Muscle of leg (tissue), 16 donors: ENCODE measurements around the gene HSD3B1. TPM values are rescaled to one million over a fixed set of nuclear protein-coding genes. Genes with fewer than 3 reads are reported as not detected.

Experiments used
- DNase-seq: peaks from one replicate; pipeline ENCODE4 v3.0.0; 2013
- H3K27ac ChIP-seq: one replicate; pipeline ENCODE4 v1.5.1; 2013; ENCODE audit warnings: mild to moderate bottlenecking, low read length, control low read depth
- H3K27me3 ChIP-seq: one replicate; pipeline ENCODE4 v1.6.1; 2013; ENCODE audit warnings: low read length; ENCODE audit not compliant: control insufficient read depth, insufficient read depth
- H3K36me3 ChIP-seq: one replicate; pipeline ENCODE4 v1.6.1; 2013; ENCODE audit warnings: low read length; ENCODE audit not compliant: control insufficient read depth, insufficient read depth
- H3K4me1 ChIP-seq: one replicate; pipeline ENCODE4 v1.6.1; 2013; ENCODE audit warnings: low read length; ENCODE audit not compliant: control insufficient read depth, insufficient read depth
- H3K4me3 ChIP-seq: one replicate; pipeline ENCODE4 v1.5.1; 2013; ENCODE audit warnings: low read length, control low read depth
- H3K9me3 ChIP-seq: replicated peaks from 2 replicates; pipeline ENCODE4 v1.6.1; 2013; ENCODE audit warnings: low read depth, low read length; ENCODE audit not compliant: control insufficient read depth
- WGBS: methylation state at CpG from one replicate; pipeline ENCODE4 v1.1.5; 2013; ENCODE audit warnings: missing lambda C conversion rate; ENCODE audit not compliant: insufficient coverage; 5-methylcytosine and 5-hydroxymethylcytosine counted together
- long read RNA-seq, 11 donors: transcript quantifications; one replicate each; lab custom pipeline, GENCODE V29; 2026
- polyA plus RNA-seq, 8 donors: library from polyadenylated mRNA; unstranded; fragments of 120-200 nt; gene quantifications; one replicate each; pipeline versions ENCODE4 v1.2.1 to v1.2.3, GENCODE V29; 2013; ENCODE audit warnings: inconsistent platforms in 1 of 8, low replicate concordance in 1 of 8; ENCODE audit not compliant: insufficient read length in 8 of 8, insufficient read depth in 1 of 8
- total RNA-seq: library from RNA; stranded (reverse); fragments of 120-200 nt; gene quantifications from one replicate; pipeline ENCODE4 v1.2.4, GENCODE V29; 2013

Gene HSD3B1
- total RNA-seq (0.53 TPM), polyA plus RNA-seq (under 1 TPM in 6 of 8 donors, not detected in 2; 0.13 to 0.42 (median 0.31) TPM)
- long read RNA-seq, donor 1: 0 reads
- long read RNA-seq, donor 2: 0 reads
- long read RNA-seq, donor 3: 0 reads
- long read RNA-seq, donor 4: 0 reads
- long read RNA-seq, donor 5: 0 reads
- long read RNA-seq, donor 6: 0 reads
- long read RNA-seq, donor 7: 0 reads
- long read RNA-seq, donor 8: 0 reads
- long read RNA-seq, donor 9: 0 reads
- long read RNA-seq, donor 10: 0 reads
- long read RNA-seq, donor 11: 0 reads

DNA sequence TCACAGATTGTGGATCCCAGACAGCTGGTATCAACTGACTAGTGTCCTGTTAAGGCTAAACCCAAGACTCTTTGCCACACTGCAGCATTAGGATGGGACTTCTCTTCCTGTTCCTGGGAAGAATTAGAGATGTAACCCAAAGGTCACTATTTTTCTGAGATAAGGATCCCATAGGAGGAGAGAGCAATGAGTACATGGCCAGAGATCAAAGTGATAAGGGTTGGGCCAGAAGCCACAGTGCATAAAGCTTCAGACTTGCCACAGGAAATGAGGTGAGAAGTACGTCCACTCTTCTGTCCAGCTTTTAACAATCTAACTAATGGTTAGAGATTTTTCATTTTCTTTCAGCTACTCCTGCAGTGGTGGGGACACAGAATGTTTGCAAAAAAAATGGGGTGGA is at the start of gene HSD3B1:
HSD3B1 (plus strand) TSS at position 270 of the 400 bp plus-strand sequence. CDS start 267 bp downstream, outside the sequence.
- H3K4me1 ChIP-seq: no peaks in the 10 kb centered on the region
- H3K4me3 ChIP-seq: no peak within 1 kb of the TSS
- no peaks in the 10 kb centered on the region for H3K36me3 ChIP-seq
- no CpG with 5 or more reads among the region's 1 CpG for WGBS
- H3K27me3 ChIP-seq: no peaks in the 10 kb centered on the region
- no peaks in the 10 kb centered on the region for H3K9me3 ChIP-seq
- DNase-seq: no peak
- H3K27ac ChIP-seq: no peak within 1 kb of the TSS

DNA sequence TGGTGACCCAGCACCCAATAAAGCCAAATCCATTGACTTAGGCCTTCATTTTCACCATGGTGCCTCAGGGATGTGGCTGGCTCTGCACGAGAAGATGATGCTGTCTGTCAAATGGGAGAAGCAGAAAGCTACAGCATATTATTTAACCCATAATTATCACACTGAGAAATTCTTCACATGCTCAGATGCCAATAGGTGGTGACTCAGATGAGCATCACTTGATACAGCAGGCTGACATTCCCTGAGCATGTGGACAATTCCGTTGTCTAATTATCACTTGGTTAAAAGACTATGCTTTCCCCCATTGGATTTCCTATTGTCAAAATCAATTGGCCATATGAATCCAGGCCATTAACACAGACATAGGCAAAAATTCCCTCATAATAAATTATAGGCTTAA is 44.0 kb upstream of the HSD3B1 start:
- Histone ChIP-seq H3K27me3 (no peaks in the 10 kb centered on the region), H3K27ac (no peak overlapping the region), H3K9me3 (no peaks in the 10 kb centered on the region), H3K4me3 (no peak overlapping the region), H3K4me1 (no peaks in the 10 kb centered on the region), H3K36me3 (no peaks in the 10 kb centered on the region)
- WGBS: no CpG with 5 or more reads among the region's 2 CpGs
- DNase-seq: no peak

DNA sequence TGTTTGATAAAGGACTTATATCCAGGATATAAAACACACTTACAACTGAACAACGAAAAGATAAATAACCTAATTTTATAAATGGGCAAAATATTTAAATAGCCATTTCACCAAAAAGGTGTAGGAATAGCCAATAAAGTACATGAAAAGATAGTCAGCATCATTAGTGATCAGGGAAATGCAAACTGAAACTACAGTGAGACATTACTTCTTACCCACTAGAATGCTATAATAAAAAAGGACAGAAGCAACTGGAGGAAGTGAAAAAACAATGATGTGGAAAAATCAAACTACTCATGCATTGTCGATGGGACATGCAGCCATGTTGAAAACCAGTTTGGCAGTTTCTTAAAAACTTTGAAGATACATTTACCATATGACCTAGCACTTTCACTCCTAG is 43.4 kb upstream of the HSD3B1 start:
- H3K4me1 ChIP-seq: no peaks in the 10 kb centered on the region
- H3K4me3 ChIP-seq: no peak overlapping the region
- no peak for DNase-seq
- WGBS: no CpG with 5 or more reads among the region's 2 CpGs
- no peak overlapping the region for H3K27ac ChIP-seq
- no peaks in the 10 kb centered on the region for H3K9me3 ChIP-seq
- H3K27me3 ChIP-seq: no peaks in the 10 kb centered on the region
- no peaks in the 10 kb centered on the region for H3K36me3 ChIP-seq

DNA sequence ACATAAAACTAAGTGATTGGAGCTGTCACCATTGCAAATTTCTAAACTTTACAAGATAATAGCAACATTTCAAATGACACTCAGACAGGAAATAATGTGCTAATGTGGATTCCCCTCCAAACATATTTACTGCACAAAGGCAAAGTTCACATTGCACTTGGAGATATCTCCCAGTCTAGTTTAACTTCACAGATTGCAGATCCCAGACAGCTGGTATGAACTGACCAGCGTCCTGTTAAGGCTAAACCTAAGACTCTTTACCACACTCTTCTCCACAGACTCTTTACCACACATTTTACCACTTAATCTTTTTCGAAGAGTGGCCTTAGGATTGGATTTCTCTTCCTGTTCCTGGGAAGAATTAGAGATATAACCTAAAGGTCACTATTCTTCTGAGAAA is 40.6 kb upstream of the HSD3B1 start:
- no peaks in the 10 kb centered on the region for H3K36me3 ChIP-seq
- no peak overlapping the region for H3K27ac ChIP-seq
- no peak overlapping the region for H3K4me3 ChIP-seq
- no CpG with 5 or more reads among the region's 2 CpGs for WGBS
- H3K9me3 ChIP-seq: no peaks in the 10 kb centered on the region
- DNase-seq: no peak
- peaks cover 2% of the 10 kb centered on the region for H3K27me3 ChIP-seq
- no peaks in the 10 kb centered on the region for H3K4me1 ChIP-seq

DNA sequence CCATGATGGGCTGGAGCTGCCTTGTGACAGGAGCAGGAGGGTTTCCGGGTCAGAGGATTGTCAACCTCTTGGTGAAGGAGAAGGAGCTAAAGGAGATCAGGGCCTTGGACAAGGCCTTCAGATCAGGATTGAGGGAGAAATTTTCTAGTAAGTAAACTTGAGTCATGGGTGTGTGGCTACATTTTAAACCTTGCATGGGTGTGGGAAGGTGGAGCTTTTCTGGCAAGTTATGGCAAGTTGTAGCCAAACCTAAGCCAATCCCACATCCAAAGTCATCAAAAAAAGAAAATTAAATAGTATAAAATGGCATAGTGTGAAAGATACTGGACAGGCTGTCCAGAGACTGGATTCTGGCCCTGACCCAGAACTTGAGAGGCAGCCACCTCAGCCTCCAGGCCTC is 39.8 kb upstream of the HSD3B1 start:
- WGBS: 100% methylated on average over 1 of the region's 1 CpG
- no peak overlapping the region for H3K4me3 ChIP-seq
- no peak for DNase-seq
- H3K9me3 ChIP-seq: no peaks in the 10 kb centered on the region
- H3K27me3 ChIP-seq: peaks cover 2% of the 10 kb centered on the region
- H3K36me3 ChIP-seq: no peaks in the 10 kb centered on the region
- H3K27ac ChIP-seq: no peak overlapping the region
- no peaks in the 10 kb centered on the region for H3K4me1 ChIP-seq

DNA sequence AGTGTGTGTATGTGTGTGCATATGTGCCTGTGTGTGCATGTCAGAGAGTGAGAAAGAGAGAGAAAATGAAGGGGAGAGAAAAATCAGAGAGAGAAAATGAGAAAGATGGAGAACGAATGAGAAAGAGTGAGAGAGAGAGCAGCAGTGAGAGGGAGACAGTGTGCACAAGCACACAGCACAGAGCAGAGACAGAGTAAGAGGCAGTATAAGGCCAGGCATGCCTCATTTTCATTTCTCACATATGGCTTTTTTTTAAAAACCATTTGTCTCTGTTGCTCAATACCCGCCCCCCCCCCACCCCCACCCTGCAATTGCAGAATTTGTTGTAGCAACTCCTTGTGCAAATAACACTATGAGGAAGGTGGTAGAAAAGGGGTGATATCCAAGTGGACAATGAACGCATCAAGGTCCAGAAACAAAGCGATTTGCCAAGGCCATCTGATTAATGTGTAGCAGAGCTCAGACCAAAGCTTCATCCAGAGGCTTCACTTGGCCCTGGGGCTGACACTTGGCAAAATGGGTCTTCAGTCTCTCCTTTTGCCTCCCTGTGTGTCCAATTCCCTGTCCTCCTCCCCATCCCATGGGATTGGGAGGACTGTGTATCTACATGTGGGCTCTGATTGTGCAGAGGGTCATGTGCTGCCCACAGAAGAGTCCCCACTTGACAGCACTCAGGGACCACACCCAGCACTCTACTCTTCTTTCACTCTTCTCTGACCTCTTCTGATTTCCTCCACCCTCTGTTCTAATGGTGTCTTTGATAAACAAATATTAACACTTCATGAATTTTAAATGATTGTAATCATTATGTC is 38.9 kb upstream of the HSD3B1 start:
- Histone ChIP-seq H3K9me3 (no peaks in the 10 kb centered on the region), H3K27me3 (peaks cover 2% of the 10 kb centered on the region), H3K4me3 (no peak overlapping the region), H3K27ac (no peak overlapping the region), H3K36me3 (no peaks in the 10 kb centered on the region), H3K4me1 (no peaks in the 10 kb centered on the region)
- peak; percentile 3 for DNase-seq
- WGBS: 75% methylated on average over 2 of the region's 4 CpGs

DNA sequence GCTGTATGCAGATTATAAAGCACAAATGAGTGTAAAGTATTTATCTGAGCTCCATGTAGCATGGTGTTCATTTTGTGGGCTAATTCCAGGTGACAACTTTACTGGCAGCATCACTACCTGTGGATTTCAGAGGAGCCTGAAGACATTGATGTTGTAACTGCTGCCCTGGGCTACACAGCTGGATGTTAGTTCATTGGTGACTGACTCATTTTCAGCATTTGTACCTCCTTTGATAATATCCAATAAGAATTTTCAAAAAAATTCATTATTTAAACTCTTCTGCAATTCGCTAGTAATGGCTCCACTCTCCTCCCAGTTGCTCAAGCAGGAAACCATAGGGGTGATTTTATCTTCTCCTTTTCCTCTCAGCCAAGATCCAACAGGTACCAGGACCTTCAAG is 37.3 kb upstream of the HSD3B1 start:
- Histone ChIP-seq H3K4me1 (no peaks in the 10 kb centered on the region), H3K27ac (no peak overlapping the region), H3K9me3 (no peaks in the 10 kb centered on the region), H3K36me3 (no peaks in the 10 kb centered on the region), H3K4me3 (no peak overlapping the region), H3K27me3 (peaks cover 2% of the 10 kb centered on the region)
- no peak for DNase-seq
- no CpG with 5 or more reads among the region's 1 CpG for WGBS

DNA sequence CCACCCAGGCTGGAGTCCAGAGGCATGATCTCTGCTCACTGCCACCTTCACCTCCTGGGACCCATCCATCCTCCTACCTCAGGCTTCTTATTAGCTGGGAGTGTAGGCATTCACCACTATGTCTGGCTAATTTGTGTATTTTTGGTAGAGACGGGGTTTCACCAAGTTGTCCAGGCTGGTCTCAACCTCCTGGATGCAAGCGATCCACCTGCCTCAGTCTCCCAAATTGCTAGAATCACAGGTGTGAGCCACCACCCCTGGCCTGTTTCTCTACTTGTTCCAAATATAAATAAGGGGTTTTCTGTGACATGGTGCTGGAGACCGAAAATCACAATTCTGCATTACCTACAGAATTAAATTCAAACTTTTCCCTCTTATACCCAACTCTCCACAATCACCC is 36.6 kb upstream of the HSD3B1 start:
- Histone ChIP-seq H3K4me1 (no peaks in the 10 kb centered on the region), H3K36me3 (no peaks in the 10 kb centered on the region), H3K9me3 (no peaks in the 10 kb centered on the region), H3K27me3 (peaks cover 2% of the 10 kb centered on the region), H3K27ac (no peak overlapping the region), H3K4me3 (no peak overlapping the region)
- WGBS: no CpG with 5 or more reads among the region's 3 CpGs
- no peak for DNase-seq

DNA sequence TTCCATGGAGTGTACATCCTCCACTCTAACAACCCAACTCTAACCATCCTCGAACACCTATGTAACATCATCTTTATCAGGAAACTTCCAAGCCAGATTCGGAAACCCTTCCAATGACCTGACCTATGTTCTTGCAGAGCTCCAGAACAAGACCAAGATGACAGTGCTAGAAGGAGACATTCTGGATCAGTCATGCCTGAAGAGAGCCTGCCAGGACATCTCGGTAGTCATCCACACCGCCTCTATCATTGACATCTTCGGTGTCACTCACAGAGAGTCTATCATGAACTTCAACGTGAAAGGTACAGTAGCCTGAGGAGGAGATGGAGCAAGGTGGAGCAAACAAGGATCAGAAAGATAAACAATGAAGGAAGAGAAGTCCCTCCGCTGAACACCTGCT is 36.1 kb upstream of the HSD3B1 start:
- Histone ChIP-seq H3K27ac (no peak overlapping the region), H3K9me3 (no peaks in the 10 kb centered on the region), H3K4me3 (no peak overlapping the region), H3K4me1 (no peaks in the 10 kb centered on the region), H3K36me3 (no peaks in the 10 kb centered on the region), H3K27me3 (peaks cover 2% of the 10 kb centered on the region)
- WGBS: 92% methylated on average over 5 of the region's 7 CpGs
- DNase-seq: no peak

DNA sequence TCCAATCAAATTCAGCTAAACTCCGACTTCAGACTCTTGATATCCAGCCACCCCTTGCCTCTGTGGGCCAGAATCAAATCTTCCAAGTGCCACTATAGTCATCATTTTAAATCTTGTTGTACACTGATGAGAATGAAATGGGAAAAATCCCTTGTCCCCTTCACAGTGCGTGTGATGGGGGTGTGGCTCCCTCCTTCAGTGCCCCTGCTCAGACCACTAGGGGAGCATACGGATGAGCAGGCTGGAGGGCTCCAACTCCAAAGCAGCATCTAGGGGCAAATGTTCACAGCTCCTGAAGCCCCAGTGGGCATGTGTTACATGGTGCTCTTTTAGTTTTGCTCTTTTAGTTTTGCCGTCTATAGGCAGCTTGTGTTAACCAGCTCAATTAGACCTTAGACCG is 35.4 kb upstream of the HSD3B1 start:
- H3K27ac ChIP-seq: no peak overlapping the region
- H3K27me3 ChIP-seq: peaks cover 2% of the 10 kb centered on the region
- no peak overlapping the region for H3K4me3 ChIP-seq
- WGBS: 86% methylated on average over 2 of the region's 5 CpGs
- H3K9me3 ChIP-seq: no peaks in the 10 kb centered on the region
- no peaks in the 10 kb centered on the region for H3K4me1 ChIP-seq
- H3K36me3 ChIP-seq: no peaks in the 10 kb centered on the region
- no peak for DNase-seq
